ENCODE data around the gene TM6SF1.
"Not testable (repeated sequence)": the region's sequence is repeated elsewhere in the genome, so short reads cannot be mapped to it uniquely, and the experiment has no call there.

The TM6SF1 gene
- total RNA-seq, result 0.09 to 6.7 (median 4.5) reads per million in 4 experiments

DNA sequence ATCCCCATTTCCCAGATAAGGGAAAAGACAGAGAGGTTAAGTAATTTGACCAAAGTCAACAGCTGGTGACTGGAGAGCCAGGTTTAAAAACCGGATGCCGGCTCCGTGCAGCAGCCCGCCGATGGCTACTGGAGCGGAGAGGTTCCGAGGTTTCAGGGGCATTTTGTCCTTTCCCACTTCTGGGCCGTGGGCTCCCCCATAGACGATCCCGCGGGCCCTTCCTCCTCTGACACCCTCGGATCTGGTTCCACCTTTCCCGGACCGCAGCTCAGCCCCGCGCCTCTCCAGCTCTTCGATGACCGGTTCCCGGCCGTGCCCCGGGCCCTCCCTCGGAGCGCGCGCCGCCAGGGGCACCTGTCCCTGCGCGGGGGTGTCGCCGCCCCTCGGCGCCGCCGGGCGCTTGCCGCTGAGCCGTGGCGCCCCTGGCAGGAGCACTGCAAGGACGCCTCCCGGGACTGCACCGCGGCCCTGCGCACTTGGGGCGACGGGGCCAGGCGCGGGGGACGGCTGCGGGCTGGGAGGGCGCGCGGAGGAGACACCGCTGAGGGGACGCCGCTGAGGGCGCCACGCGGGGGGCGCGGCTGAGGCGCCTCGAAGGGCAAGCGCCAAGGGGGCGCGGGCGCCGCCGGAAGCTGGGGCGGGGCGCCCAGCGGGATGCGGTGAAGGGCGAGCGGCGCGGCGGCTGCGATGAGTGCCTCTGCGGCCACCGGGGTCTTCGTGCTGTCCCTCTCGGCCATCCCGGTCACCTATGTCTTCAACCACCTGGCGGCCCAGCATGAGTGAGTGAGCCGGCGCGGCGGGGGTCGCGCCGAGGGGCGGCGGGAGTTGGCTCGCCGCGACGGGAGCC, at the start of gene TM6SF1:
Gene TM6SF1, plus strand, starts transcription at position 652 of the 847 bp plus-strand sequence. Its CDS starts 36 bp downstream, at position 688.
- DNase-seq, result no peak

DNA sequence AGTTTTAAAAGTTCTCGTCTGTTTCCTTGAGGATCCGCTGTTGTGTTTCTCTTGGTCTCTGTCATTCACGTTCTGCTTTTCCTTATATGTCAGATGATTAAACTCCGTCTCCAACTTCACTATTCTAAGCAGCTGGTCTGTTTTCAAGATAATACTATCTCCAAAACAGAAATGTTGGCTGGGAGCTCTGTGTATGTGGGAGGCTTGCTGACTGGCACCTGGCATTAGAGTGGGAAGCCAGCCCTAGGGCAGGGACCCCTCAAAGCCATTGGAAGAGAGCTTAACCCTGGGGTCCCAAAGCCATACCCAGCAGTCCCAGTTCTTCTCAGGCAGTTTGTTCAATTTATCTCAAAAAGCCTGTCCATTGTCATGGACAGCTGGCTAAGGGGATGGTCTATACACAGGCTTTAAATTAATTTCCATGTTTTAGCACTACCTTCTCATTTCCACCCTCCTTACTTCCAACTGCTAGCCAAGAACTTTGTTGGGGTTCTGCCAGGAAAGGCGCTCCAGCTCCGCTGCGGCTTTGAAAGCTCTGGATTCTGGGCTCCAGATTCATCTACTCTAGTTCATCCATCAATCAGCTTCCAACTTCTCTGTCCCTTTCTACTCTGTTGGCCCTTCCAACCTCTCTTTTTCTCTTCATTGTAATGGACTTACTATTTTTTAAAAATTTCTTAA, 49.6 kb upstream of the TM6SF1 start:
- DNase-seq, result no peak

DNA sequence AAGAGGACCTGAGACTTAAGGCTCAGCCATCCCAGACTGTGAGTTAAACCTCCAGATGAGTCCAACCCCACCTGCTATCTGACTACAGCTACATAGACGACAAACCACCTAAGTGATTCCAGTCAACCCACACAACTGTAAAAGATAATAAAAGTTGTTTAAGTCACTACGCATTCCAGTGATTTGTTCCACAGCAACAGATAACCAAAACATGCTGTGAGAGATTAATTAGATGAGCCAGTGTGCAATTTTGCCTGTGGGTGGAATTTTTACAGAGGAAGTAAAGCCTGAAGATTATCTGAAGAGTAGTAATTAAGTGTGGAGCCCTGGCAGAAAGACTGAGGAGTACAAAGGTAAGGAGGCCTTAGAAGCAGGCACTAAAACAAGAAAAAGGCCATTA, 45.8 kb upstream of the TM6SF1 start:
- no peak for DNase-seq

DNA sequence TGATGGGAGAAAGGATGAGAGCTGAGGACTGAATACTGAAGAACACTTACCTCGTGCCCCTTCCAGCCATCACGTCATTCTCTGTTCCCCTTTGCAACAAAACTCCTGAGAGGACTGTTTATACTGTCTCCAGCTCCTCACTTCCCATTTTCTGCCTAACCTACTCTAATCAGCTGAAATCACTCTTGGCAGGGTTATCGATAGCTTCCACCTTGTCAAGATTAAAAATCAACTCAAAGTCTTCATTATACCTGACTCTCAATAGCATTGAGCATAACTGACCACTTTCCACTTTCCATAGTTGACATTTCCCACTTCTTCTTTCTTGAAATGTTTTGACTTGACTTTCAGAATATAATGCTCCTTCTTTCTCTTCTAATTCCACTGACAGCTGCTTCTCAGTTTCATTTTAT, 44.7 kb upstream of the TM6SF1 start:
- no peak for DNase-seq

DNA sequence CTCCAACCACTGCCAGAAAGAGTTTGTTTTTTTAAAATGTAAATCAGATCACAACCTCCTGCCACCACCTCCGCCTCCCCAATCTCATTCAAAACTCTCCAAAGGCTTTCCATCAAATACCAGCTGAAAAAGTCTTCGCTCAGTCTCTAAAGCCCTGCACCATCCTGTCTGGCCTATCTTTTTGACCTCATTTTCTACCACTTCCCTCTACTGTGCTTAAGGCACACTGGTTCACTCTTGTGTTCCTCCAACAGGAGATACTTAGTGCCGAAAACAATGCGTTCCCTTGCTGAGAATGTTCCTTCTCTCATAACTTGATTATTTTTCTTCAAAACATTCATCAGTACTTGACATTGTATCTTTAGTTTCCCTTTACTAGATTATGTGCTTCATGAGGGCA, 43.9 kb upstream of the TM6SF1 start:
- no peak for DNase-seq

DNA sequence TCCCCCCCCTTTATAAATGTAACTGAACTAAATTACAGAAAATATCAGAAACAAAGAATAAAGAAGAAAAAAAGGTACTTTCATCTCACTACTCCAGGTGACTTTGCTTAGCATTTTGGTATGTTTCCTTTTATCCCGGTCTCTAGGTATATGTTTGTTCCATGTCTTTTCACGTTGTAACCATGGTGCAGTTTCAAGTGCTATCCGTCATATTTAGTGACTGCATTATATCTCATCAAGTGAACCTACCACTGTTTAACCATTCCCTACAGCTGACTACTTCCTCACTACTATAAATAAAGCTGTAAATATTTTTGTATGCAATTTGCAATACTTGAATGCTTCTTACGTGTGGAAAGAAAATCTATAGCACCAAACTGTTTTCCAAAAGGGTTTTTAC, 42.6 kb upstream of the TM6SF1 start:
- DNase-seq, result no peak

DNA sequence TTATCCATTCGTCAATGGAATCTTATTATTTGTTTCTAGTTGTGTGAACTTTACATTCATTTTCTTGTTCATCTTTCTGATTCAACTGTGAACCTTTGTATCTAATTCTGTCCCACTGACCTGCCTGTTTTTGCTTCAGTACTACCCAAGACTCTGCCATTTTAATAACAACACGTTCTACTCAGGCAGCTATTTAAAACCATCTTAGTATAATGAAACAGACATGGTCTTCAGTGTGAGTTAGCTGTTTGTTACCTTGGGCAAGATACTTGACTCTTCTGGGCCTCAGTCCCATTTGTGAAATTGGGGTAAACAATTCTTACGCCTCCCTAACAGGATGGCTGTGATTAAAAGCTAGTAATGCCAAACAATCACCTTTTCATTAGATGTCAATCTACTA, 42.0 kb upstream of the TM6SF1 start:
- no peak for DNase-seq

DNA sequence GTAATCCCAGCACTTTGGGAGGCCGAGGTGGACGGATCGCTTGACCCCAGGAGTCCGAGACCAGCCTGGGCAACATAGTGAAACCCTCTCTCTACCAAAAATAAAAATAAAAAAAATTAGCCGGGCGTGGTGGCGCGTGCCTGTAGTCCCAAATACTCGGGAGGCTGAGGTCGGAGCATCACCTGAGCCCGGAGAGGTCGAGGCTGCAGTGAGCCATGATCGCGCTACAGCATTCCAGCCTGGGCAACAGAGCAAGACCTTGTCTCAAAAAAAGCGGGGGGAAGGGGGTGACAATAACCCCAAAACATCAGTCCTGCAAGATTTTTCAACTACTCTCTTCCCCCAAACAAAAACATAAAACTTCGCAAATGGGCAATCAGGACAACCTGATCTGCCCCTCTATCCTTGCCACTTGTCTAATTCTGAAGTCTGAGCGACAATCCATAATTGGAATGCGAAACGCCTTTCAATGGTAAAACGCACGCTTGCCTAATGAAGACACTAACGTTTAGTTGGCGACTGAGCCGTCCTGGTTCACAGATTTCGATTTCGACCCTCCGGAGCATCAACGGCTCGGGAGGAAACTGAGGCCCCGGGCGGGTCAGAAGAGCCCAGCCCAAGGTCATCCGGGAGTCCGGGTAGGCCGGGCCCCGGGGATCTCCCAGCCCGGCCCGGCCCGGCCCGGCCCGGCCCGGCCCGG, 41.3 kb upstream of the TM6SF1 start:
- DNase-seq, result no peak

DNA sequence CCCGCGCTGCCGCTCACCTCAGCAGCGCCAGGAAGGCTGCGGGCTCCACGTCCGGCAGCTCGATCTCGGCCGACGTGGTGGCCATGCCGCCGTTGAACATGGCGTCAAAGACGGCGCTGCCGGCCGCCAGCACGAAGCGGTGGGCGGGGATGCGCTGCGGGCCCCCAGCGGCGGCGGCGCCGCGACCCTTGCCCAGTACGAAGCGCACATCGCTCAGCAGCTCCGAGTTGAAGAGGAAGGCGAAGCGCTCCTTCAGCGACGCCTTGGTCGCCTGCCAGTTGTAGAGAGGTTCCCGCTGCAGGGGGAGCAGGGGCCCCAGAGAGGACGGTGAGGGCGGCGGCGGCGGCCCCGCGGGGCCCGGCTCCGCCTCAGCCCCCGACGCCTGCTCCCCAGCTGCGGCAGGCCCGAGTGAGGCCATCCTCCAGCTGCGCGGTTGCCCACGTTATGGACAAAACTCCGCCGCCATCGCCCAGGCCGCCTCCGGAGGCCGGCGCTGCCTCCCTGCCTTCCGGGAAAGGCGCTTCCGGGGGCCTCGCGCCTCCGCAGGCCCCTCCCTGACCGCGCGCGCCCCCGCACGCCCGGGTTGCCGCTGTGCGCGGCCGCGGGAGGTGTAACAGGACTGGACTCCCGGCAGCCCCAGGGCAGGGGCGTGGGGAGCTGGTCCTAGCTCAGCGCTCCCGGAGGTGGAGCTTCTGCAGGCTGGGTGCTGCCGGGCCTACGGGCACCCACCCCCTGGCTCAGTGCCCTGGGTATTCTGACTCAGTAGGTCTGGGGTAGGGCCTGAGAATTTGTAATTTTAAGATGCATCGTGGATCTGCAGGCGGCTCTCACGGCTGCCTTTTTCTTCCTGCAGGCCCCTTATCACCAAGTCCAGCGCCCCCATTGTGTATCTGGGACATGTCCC, 40.5 kb upstream of the TM6SF1 start, which contains the start of gene BTBD1:
Gene BTBD1, minus strand, starts transcription at position 519 of the 904 bp plus-strand sequence. Its CDS starts 101 bp downstream, at position 418.
- DNase-seq, result peak; percentile 56

DNA sequence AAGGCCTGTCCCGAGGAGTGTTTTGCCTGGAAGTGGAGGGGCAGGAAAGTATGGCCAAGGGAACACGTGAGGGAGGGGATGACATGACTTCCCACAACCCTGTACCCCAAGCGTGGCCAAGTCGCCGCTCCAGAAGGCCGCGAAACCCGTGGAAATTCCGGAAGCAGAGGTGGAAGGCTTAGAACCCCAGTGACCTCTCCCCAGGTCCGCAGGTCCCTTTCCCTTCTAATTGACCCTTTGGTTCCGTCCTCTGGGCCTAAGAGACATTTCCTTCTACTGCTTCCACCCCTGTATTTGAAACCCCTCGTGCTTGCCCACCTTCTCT, 39.8 kb upstream of the TM6SF1 start:
- no peak for DNase-seq

DNA sequence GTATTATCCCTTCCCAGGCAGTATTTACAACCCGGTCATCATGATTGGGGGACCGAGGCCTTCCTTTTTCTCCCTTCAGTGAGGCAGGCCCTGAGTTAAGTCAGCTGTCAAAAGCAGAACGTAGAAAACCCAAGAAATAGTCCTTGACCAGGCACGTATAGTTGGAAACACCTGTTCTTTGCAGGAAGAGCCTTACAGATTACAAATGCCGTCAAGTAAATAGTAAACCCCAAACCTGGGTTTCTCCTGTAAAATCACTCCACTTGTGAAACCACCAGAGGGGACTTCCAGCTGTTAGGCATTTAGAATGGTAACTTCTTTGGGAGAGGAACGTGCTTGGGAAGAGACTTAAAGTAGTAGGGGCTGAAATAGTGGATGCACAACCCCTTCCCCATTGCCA, 39.4 kb upstream of the TM6SF1 start:
- no peak for DNase-seq

DNA sequence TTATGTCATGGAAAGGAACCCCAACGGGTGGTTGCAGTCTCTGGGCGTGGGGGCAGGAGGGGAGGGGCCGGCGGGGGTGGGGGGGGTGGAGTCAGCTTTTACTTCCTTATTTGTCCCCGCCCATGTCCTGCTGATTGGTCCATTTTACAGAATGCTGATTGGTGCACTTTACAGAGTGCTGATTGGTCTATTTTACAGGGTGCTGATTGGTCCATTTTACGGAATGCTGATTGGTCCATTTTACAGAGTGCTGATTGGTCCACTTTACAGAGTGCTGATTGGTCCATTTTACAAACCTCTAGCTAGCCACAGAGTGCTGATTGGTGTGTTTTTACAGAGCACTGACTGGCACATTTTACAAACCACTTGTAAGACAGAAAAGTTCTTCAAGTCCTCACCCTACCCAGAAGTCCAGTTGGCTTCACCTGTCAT, 38.2 kb upstream of the TM6SF1 start:
- peak; percentile 4 for DNase-seq

DNA sequence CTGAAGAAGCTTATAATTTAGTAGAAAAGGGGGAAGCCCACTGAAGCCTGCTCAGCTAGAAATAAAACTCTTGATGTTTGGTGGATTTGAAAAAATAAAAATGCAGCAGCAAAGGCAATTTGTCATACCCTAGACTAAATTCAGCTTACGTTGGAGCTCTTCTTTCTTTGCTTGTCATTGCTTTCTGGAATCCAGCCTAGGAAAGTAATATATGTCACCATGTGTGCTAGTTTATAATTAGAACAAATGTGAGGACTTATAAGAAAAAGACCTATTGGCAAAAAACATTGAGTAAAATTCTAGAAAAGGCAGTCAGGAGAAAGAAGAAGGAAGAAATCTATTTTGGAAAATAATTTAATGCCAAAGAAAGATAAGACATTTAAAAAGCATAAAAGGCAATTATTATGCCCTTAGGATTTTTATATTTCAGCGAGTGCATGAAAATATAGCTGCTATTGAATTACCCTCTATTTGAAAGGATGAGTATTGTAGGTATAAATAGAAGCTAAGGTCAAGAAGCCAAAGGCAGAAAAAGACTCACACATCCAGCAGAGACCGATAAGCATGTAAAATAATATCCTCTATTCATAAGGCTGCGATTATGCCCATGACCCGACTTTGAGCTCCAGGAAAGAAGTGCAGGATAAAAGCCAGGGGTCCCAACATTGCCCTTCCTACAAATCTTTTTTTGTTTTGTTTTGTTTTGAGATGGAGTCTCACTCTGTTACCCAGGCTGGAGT, 29.8 kb upstream of the TM6SF1 start:
- no peak for DNase-seq

DNA sequence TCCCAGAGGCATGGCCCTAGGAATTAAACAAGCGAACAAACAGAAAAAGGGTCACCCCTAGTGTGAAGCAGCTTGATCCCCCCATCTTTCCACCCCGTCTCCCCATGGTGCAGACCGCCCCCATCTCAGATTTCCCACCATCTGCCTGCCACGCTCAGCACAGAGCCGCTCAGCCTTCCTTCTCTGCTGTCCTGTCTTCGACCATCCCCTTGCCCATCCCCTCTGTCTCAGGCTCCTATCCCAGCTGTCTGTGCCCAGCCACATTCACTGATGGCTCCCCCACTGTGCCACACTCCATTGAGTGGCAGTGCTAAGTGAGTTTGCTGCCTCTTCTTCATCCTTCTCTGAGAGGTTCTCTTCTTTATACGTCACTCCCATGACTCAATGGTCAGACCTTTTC, 28.7 kb upstream of the TM6SF1 start:
- no peak for DNase-seq

DNA sequence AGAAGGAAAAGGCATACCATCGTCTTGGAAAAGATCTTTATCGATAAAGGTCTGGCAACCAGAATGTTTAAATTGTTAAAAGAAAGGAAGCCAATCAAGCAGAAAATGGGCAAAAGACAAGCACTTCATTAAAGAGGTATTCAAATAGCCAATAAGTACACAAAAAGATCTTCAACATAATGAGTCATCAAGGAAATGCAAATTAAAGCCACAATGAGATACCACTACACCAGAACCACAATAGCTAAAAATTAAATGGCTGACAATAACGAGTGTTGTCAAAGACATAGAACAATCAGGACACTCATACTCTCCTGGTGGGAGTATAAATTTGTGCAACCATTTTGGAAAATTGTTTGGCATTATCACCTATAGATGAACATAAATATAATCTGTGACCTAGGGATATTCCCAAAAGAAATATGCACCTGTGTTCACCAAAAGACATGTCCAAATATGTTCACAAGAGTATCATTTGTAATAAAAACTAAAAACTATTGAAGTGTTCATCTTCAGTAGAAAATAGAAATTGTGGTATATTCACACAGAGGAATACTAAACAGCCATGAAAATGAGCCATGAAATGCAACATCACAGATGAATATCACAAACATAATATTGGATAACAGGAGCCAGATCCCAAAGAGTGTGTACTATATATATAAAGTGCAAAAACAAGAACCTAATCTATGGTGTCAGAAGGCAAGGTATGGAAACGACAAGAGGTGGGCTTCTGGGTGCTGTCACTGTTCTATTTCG, 26.0 kb upstream of the TM6SF1 start:
- no peak for DNase-seq

DNA sequence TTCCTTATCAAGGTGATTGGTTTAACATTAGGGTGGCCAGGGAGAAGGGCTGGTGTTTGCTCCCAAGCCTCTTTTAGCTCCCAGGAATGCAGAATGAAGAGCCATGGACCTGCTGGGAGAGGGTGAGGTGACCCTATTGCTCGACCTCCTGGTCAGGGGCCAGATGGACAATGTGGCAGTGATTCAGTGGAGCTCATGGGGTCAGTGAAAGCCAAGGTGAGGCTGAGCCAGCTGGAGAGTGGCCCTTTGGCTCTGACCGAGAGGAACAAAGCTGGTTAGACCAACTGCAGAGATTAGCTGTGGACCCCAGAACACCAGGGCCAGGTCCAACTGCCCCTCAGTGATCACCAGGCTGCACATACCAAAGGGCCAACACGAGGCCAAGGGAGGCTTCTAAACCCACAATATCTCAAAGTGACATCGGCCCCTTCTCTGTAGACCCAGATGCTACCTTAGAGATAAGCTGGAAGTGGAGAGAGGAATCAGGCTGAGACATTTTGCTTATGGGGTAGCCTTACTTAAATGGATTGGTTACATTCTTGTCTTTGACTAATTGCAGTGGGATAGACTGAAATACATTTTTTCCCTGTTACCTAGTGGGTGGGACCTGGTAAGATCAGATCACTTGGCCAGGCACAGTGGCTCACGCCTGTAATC, 24.6 kb upstream of the TM6SF1 start:
- no peak for DNase-seq

DNA sequence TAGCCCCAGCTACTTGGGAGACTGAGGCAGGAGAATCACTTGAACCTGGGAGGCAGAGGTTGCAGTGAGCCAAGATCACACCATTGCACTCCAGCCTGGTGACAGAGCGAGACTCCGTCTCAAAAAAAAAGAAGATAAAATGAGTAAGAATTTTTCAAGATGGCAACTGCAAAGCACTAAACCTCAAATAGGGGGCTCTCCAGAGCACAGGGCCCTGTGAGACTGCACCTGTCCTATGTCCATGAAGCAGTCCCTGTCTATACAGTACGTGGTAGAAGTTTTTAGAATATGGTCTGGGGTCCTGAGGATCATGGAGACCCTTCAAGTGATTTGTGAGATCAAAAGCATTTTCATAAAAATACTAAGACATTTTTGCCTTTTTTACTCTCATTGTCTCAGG, 22.0 kb upstream of the TM6SF1 start:
- DNase-seq, result not testable (repeated sequence)

DNA sequence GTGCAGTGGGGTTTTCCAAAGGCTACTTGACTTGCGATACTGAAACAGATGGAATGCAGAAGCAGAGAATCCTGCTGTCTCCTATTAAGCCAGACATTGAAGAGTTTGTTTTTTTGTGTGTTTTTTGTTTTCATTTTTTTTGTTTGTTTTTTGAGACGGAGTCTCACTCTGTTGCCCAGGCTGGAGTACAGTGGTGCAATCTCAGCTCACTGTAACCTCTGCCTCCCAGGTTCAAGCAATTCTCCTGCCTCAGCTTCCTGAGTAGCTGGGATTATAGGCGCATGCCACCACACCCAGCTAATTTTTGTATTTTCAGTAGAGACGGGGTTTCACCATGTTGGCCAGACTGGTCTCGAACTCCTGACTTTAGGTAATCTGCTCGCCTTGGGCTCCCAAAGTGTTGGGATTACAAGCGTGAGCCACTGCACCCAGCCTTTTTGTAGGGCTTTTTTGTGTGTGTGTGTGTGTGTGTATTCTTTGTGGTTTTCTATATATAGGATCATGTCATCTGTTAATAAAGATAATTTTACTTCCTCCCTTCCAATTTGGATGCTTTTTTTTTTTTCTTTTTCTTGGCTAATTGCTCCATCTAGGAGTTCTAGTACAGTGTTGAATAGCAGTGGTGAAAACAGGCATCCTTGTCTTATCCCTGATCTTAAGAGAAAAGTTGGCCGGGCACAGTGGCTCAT, 21.4 kb upstream of the TM6SF1 start:
- DNase-seq, result not testable (repeated sequence)

DNA sequence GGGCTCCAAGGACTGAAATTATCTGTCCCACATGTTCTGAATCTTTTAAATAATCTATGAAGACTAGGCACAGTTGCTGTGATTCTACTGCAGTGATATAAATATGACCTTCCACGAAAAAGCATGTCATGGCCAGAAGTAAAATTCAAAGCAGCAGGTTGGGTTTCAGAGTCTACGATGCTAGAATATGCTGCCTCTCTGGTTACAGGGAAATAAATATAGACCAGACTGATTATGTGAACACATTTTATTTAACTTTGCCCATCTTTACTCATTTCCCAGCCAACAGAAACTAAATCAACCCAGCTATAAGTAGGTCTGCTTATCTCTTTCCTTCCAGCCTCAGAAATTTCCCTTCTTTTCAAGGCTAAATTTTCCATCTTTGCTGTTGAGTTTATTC, 19.9 kb upstream of the TM6SF1 start:
- no peak for DNase-seq

DNA sequence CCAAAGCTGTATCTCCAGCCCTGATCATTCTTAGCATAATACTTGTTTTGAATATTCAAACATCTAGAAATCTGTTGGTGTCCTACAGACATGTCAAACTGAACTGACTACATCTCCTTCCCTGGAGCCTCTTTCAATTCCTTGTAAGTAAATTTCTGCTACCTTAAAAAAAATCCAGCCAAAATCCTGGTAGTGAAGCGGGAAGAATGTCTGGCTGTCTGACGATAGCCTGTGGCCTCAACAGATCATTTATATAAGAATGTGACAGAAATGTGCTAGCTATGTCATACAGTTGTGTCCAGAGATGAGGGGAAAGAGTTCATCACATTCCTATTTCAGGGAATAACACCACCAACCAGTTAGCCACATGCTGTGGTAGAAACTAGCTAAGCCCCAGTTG, 18.6 kb upstream of the TM6SF1 start:
- no peak for DNase-seq

Measured in effector CD8-positive, alpha-beta T cell (primary cell).